ENCODE data around the gene SPOCK1.

DNA sequence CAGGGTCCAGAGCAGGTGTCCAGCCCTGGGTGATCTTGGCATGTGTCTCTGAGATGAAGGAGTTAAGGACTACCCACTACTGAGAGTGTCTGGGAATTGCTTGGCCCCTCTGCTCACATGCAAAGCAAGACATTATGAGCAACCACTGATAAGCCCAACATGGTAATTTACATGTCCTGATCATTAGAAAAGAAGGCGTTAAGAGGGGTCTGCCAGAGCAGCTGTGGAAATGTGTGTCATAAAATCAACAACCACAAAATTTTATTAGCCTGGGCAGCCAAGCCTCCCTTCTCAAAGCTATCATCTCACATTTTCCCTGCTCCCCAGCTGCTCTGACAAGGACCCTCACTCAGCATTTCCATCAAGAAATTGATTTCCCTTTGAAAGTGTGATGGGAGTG is 351.0 kb downstream of the SPOCK1 start:
- TF ChIP-seq MAX (CRISPR knock-in tag; IDR thresholded peaks at IDR 0.05) (no peak), L3MBTL2 (IDR thresholded peaks at IDR 0.05) (no peak), E2F1 (CRISPR knock-in tag; IDR thresholded peaks at IDR 0.05) (no peak), EP300 (IDR thresholded peaks at IDR 0.05; ENCODE audit: low read length) (no peak), HSF4 (CRISPR knock-in tag; IDR thresholded peaks at IDR 0.05; ENCODE audit: borderline replicate concordance) (no peak), POLR2A (conservative IDR thresholded peaks at IDR 0.05) (no peak), CTCF (IDR thresholded peaks at IDR 0.05 in 2 of 3, conservative IDR thresholded peaks at IDR 0.05 in 1 of 3; ENCODE audit: insufficient read depth in 2 of 3, low read depth in 1 of 3, low read length in 3 of 3) (no peak), SNIP1 (IDR thresholded peaks at IDR 0.05; ENCODE audit: low read depth) (no peak), OTX1 (CRISPR knock-in tag; IDR thresholded peaks at IDR 0.05) (no peak), YY1 (IDR thresholded peaks at IDR 0.05; ENCODE audit: borderline replicate concordance in 1 of 3, control insufficient read depth in 1 of 3, extremely low read depth in 1 of 3, insufficient read depth in 3 of 3, insufficient read length in 1 of 3, insufficient replicate concordance in 2 of 3, low read depth in 1 of 3, low read length in 2 of 3) (no peak), TAF15 (IDR thresholded peaks at IDR 0.05; ENCODE audit: low read depth, low read length) (no peak), SREBF1 (IDR thresholded peaks at IDR 0.05; ENCODE audit: borderline replicate concordance, low read depth, low read length) (no peak), EZH2 (IDR thresholded peaks at IDR 0.05; ENCODE audit: borderline replicate concordance, low read depth, low read length) (no peak)
- TF ChIP-seq, protein P1, sequence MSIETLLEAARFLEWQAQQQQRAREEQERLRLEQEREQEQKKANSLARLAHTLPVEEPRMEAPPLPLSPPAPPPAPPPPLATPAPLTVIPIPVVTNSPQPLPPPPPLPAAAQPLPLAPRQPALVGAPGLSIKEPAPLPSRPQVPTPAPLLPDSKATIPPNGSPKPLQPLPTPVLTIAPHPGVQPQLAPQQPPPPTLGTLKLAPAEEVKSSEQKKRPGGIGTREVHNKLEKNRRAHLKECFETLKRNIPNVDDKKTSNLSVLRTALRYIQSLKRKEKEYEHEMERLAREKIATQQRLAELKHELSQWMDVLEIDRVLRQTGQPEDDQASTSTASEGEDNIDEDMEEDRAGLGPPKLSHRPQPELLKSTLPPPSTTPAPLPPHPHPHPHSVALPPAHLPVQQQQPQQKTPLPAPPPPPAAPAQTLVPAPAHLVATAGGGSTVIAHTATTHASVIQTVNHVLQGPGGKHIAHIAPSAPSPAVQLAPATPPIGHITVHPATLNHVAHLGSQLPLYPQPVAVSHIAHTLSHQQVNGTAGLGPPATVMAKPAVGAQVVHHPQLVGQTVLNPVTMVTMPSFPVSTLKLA (conservative IDR thresholded peaks at IDR 0.05), result no peak
